ENCODE data around the gene ZNF497. TPM values are rescaled to one million over a fixed set of nuclear protein-coding genes. Genes with fewer than 3 reads are reported as not detected.
"Not testable (repeated sequence)": the region's sequence is repeated elsewhere in the genome, so short reads cannot be mapped to it uniquely, and the experiment has no call there.

Gene ZNF497
- total RNA-seq, 1 experiment from 2014 or later = 2.4 TPM

GRCh38 chr19:58406818-58407657, 44.5 kb upstream of the ZNF497 start:
- Mint-ChIP-seq H3K9me3 (peaks cover 10 to 13% of the 10 kb centered on the region in 2 experiments; a peak in 4 of 5 replicates), H3K36me3 (ENCODE audit: insufficient read depth in 1 of 3, low read depth in 3 of 3) (peaks cover 8 to 11% (median 9%) of the 10 kb centered on the region in 3 experiments; a peak in 6 of 7 replicates), H3K27ac (peak overlapping the region in 1 of 3 experiments; percentile 94; a peak in 1 of 7 replicates), H3K4me3 (peak overlapping the region; percentile 87 to 94), H3K27me3 (ENCODE audit: low read depth) (peaks cover 13% of the 10 kb centered on the region), H3K4me1 (peaks cover 19 to 23% of the 10 kb centered on the region in 2 experiments)
- H3T11ph ChIP-seq (ENCODE audit: low read length) = no peak overlapping the region
- H3K79me2 ChIP-seq (ENCODE audit: insufficient read depth, low read length) = no peaks in the 10 kb centered on the region
- peak overlapping the region; percentile 87 for H3K4me2 ChIP-seq (ENCODE audit: insufficient read depth, insufficient read length, low read length)
- peaks cover 3% of the 10 kb centered on the region for H4K20me1 ChIP-seq (ENCODE audit: control insufficient read depth, insufficient read depth, insufficient read length)
- no peaks in the 10 kb centered on the region for H3K79me1 ChIP-seq (ENCODE audit: insufficient read depth, low read depth, low read length, poor library complexity, severe bottlenecking)
- no peaks in the 10 kb centered on the region for H3K9me3 ChIP-seq (ENCODE audit: control insufficient read depth, low read depth, low read length)
- H2BK5ac ChIP-seq (ENCODE audit: insufficient read length, low read length) = no peak overlapping the region
- peak; percentile 47 for DNase-seq
- peak overlapping the region; percentile 84 for H3K9ac ChIP-seq (ENCODE audit: extremely low read depth, insufficient read length, low read length)
- H3K18ac ChIP-seq (ENCODE audit: insufficient read length, low read depth, low read length) = no peak overlapping the region
- H2AK5ac ChIP-seq (ENCODE audit: insufficient read length, low read length) = no peak overlapping the region
- no peak overlapping the region for H2BK20ac ChIP-seq (ENCODE audit: low read depth, low read length, poor library complexity, severe bottlenecking)
- no peak overlapping the region for H3K23ac ChIP-seq (ENCODE audit: insufficient read length, low read depth, low read length)
- peaks cover 15% of the 10 kb centered on the region for H3K23me2 ChIP-seq (ENCODE audit: insufficient read length, low read depth, low read length, poor library complexity, severe bottlenecking)
- no peak overlapping the region for H4K8ac ChIP-seq (replicated peaks; ENCODE audit: insufficient read length, low read depth, low read length)
- H3K56ac ChIP-seq (ENCODE audit: insufficient read length, low read depth, low read length) = no peak overlapping the region
- H3K27me3 ChIP-seq (ENCODE audit: insufficient read depth, low read length) = no peaks in the 10 kb centered on the region; the same call in 1 of the 2 replicates
- no peak overlapping the region for H3K4ac ChIP-seq (ENCODE audit: low read depth, low read length)
- no peak overlapping the region for H2AFZ ChIP-seq (ENCODE audit: low read length)
- no peak overlapping the region for H2BK15ac ChIP-seq (ENCODE audit: low read depth, low read length)
- H2BK12ac ChIP-seq (ENCODE audit: insufficient read length, low read depth, low read length) = no peak overlapping the region
- no CpG with 5 or more reads among the region's 10 CpGs for WGBS (ENCODE audit: extremely low coverage, insufficient read length, low lambda C conversion rate)
- H4K91ac ChIP-seq (ENCODE audit: insufficient read length, low read depth, low read length) = no peak overlapping the region
- H3K4me1 ChIP-seq (ENCODE audit: insufficient read depth, low read length) = peaks cover 5% of the 10 kb centered on the region; the same call in 1 of the 2 replicates
- H3K27ac ChIP-seq (ENCODE audit: insufficient read length, low read depth, low read length) = no peak overlapping the region
- no peak overlapping the region for H4K5ac ChIP-seq (ENCODE audit: insufficient read length, low read depth, low read length)
- no peak overlapping the region for H2BK120ac ChIP-seq (ENCODE audit: low read depth, low read length, poor library complexity, severe bottlenecking)
- TF ChIP-seq CTCF (conservative IDR thresholded peaks at IDR 0.05) = peak; percentile 58
- H3K14ac ChIP-seq (ENCODE audit: insufficient read depth, low read length) = peak overlapping the region; percentile 75; the same call in 1 of the 2 replicates

- not testable (repeated sequence) for H3K27me3 Mint-ChIP-seq (ENCODE audit: low read depth); H4K20me1 ChIP-seq (ENCODE audit: control insufficient read depth, insufficient read depth, insufficient read length); H3K18ac ChIP-seq (ENCODE audit: insufficient read length, low read depth, low read length); H2BK15ac ChIP-seq (ENCODE audit: low read depth, low read length); H3T11ph ChIP-seq (ENCODE audit: low read length); H2AFZ ChIP-seq (ENCODE audit: low read length); H2BK5ac ChIP-seq (ENCODE audit: insufficient read length, low read length); H3K56ac ChIP-seq (ENCODE audit: insufficient read length, low read depth, low read length); H3K4me1 ChIP-seq (ENCODE audit: insufficient read depth, low read length); H3K14ac ChIP-seq (ENCODE audit: insufficient read depth, low read length); H4K8ac ChIP-seq (replicated peaks; ENCODE audit: insufficient read length, low read depth, low read length); H2BK20ac ChIP-seq (ENCODE audit: low read depth, low read length, poor library complexity, severe bottlenecking); H2BK12ac ChIP-seq (ENCODE audit: insufficient read length, low read depth, low read length); H3K9ac ChIP-seq (ENCODE audit: extremely low read depth, insufficient read length, low read length); H3K27ac ChIP-seq (ENCODE audit: insufficient read length, low read depth, low read length); H4K5ac ChIP-seq (ENCODE audit: insufficient read length, low read depth, low read length); H3K4me2 ChIP-seq (ENCODE audit: insufficient read depth, insufficient read length, low read length); H3K79me2 ChIP-seq (ENCODE audit: insufficient read depth, low read length); DNase-seq; H3K27me3 ChIP-seq (ENCODE audit: insufficient read depth, low read length); H4K91ac ChIP-seq (ENCODE audit: insufficient read length, low read depth, low read length); H3K9me3 ChIP-seq (ENCODE audit: control insufficient read depth, low read depth, low read length); H3K4me3 Mint-ChIP-seq; H3K23ac ChIP-seq (ENCODE audit: insufficient read length, low read depth, low read length); H2AK5ac ChIP-seq (ENCODE audit: insufficient read length, low read length); H2BK120ac ChIP-seq (ENCODE audit: low read depth, low read length, poor library complexity, severe bottlenecking); H3K79me1 ChIP-seq (ENCODE audit: insufficient read depth, low read depth, low read length, poor library complexity, severe bottlenecking); H3K4ac ChIP-seq (ENCODE audit: low read depth, low read length)
- H3K9me3 Mint-ChIP-seq = peaks cover 10 to 13% of the 10 kb centered on the region in 2 experiments; a peak in 4 of 5 replicates
- H3K23me2 ChIP-seq (ENCODE audit: insufficient read length, low read depth, low read length, poor library complexity, severe bottlenecking) = peaks cover 19% of the 10 kb centered on the region
- peaks cover 22 to 23% of the 10 kb centered on the region in 2 experiments for H3K4me1 Mint-ChIP-seq
- peak overlapping the region in 1 of 3 experiments; percentile 55; a peak in 1 of 7 replicates for H3K27ac Mint-ChIP-seq
- WGBS (ENCODE audit: extremely low coverage, insufficient read length, low lambda C conversion rate) = no CpG with 5 or more reads among the region's 5 CpGs
- H3K36me3 Mint-ChIP-seq (ENCODE audit: insufficient read depth in 1 of 3, low read depth in 3 of 3) = peaks cover 8 to 11% (median 9%) of the 10 kb centered on the region in 3 experiments; a peak in 6 of 7 replicates
Observed at GRCh38 chr19:58403920-58404478, 41.4 kb upstream of the ZNF497 start.
